ENCODE measurements around the gene DDX39B. TPM values are rescaled to one million over a fixed set of nuclear protein-coding genes. Genes with fewer than 3 reads are reported as not detected.
A peak's percentile ranks its signal among the peaks of the same experiment; 100 is the strongest.

DDX39B gene
- total RNA-seq, 2 donors from 2014 or later = 198 to 217 TPM

- H3K27ac ChIP-seq = peak overlapping the region in 1 of 2 donors; percentile 70
- peaks cover 15% of the 10 kb centered on the region for H3K36me3 ChIP-seq
- peak overlapping the region; percentile 74 for H3K4me3 ChIP-seq
- peaks cover 7 to 21% of the 10 kb centered on the region in 2 donors for H3K4me1 ChIP-seq (ENCODE audit: control insufficient read depth in 1 of 2, low read depth in 2 of 2)
- no peaks in the 10 kb centered on the region for H3K9me3 ChIP-seq
- ATAC-seq (ENCODE audit: insufficient number of reproducible peaks, low FRiP score, low read depth) = no peak
- H3K27me3 ChIP-seq (replicated peaks; ENCODE audit: insufficient read depth) = no peaks in the 10 kb centered on the region
- DNase-seq (ENCODE audit: low spot score) = no peak
- TF ChIP-seq, protein P1, sequence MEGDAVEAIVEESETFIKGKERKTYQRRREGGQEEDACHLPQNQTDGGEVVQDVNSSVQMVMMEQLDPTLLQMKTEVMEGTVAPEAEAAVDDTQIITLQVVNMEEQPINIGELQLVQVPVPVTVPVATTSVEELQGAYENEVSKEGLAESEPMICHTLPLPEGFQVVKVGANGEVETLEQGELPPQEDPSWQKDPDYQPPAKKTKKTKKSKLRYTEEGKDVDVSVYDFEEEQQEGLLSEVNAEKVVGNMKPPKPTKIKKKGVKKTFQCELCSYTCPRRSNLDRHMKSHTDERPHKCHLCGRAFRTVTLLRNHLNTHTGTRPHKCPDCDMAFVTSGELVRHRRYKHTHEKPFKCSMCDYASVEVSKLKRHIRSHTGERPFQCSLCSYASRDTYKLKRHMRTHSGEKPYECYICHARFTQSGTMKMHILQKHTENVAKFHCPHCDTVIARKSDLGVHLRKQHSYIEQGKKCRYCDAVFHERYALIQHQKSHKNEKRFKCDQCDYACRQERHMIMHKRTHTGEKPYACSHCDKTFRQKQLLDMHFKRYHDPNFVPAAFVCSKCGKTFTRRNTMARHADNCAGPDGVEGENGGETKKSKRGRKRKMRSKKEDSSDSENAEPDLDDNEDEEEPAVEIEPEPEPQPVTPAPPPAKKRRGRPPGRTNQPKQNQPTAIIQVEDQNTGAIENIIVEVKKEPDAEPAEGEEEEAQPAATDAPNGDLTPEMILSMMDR (IDR thresholded peaks at IDR 0.05) = no peak
These were observed 6.7 kb upstream of the DDX39B start for GRCh38 chr6:31548544-31548873.

- Histone ChIP-seq H3K36me3 (peaks cover 15% of the 10 kb centered on the region), H3K4me3 (peak overlapping the region; percentile 74), H3K27me3 (replicated peaks; ENCODE audit: insufficient read depth) (no peaks in the 10 kb centered on the region), H3K27ac (peak overlapping the region; percentile 70 to 76), H3K9me3 (no peaks in the 10 kb centered on the region), H3K4me1 (ENCODE audit: control insufficient read depth in 1 of 2, low read depth in 2 of 2) (peaks cover 9 to 23% of the 10 kb centered on the region in 2 donors)
- ATAC-seq (ENCODE audit: insufficient number of reproducible peaks, low FRiP score, low read depth) (no peak), DNase-seq (ENCODE audit: low spot score) (no peak)
- TF ChIP-seq, protein P1 (IDR thresholded peaks at IDR 0.05) = no peak
These were observed 6.1 kb upstream of the DDX39B start for GRCh38 chr6:31547727-31548543.

GRCh38 chr6:31546958-31547726 lies 5.3 kb upstream of the DDX39B start, which contains the start of gene NFKBIL1:
Gene NFKBIL1, plus strand, starts transcription at chr6:31547608. Its CDS starts 87 bp downstream, at chr6:31547695.
- no peaks in the 10 kb centered on the region for H3K9me3 ChIP-seq
- ATAC-seq (ENCODE audit: insufficient number of reproducible peaks, low FRiP score, low read depth) (peak; percentile 91), DNase-seq (ENCODE audit: low spot score) (peak; percentile 87)
- H3K27me3 ChIP-seq (replicated peaks; ENCODE audit: insufficient read depth) = no peaks in the 10 kb centered on the region
- H3K27ac ChIP-seq = peak within 1 kb of the TSS; percentile 70 to 76
- TF ChIP-seq, protein P1 (IDR thresholded peaks at IDR 0.05) = no peak
- peak within 1 kb of the TSS; percentile 74 for H3K4me3 ChIP-seq
- H3K36me3 ChIP-seq = peaks cover 15% of the 10 kb centered on the region
- peaks cover 13 to 28% of the 10 kb centered on the region in 2 donors for H3K4me1 ChIP-seq (ENCODE audit: control insufficient read depth in 1 of 2, low read depth in 2 of 2)

DNA sequence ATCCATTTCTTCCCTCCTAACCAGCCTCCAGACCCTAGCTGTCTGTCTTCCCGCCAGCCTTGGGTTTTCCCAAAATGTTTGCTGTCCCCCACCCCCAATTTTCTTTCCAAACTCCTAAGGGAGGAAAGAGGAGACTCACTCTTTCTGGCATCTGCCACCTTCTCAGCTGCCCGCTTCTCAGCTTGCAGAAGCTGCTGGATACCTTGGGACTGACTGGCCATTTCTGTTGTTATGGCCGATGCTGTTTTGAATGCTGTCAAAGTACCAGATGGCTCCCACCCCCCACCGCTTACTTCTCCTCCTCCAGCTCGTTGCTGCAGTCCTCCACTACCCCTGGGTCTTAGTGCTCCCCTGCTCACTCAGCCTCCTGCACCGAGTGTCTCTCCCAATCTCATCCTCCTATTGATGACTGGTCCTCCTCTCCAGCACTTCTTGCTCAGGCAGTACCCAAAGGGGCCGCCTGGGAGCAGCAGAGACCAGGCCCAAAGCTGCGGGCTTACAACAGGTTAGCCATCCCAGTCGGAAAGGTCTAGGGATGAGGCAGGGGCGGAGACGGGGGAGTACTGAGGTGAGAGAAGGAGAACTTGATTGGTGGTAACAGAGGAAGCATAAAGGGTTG lies 4.6 kb upstream of the DDX39B start, which contains the start of gene ATP6V1G2:
Gene ATP6V1G2 (minus strand): TSS at position 270 of the 619 bp plus-strand sequence. CDS start 49 bp downstream, at position 221.
- H3K4me3 ChIP-seq = peak within 1 kb of the TSS; percentile 74
- TF ChIP-seq, protein P1 (IDR thresholded peaks at IDR 0.05) = peak; percentile 97
- H3K27ac ChIP-seq = peak within 1 kb of the TSS; percentile 70 to 76
- peaks cover 12% of the 10 kb centered on the region for H3K36me3 ChIP-seq
- H3K27me3 ChIP-seq (replicated peaks; ENCODE audit: insufficient read depth) = no peaks in the 10 kb centered on the region
- ATAC-seq (ENCODE audit: insufficient number of reproducible peaks, low FRiP score, low read depth) = peak; percentile 42
- H3K4me1 ChIP-seq (ENCODE audit: control insufficient read depth in 1 of 2, low read depth in 2 of 2) = peaks cover 13 to 28% of the 10 kb centered on the region in 2 donors
- DNase-seq (ENCODE audit: low spot score) = peak; percentile 67
- H3K9me3 ChIP-seq = no peaks in the 10 kb centered on the region
